ENCODE measurements around the gene CHTF18. TPM values are rescaled to one million over a fixed set of nuclear protein-coding genes. Genes with fewer than 3 reads are reported as not detected.

Gene CHTF18
- total RNA-seq, 1 experiment from 2014 or later, result 30.9 TPM

DNA sequence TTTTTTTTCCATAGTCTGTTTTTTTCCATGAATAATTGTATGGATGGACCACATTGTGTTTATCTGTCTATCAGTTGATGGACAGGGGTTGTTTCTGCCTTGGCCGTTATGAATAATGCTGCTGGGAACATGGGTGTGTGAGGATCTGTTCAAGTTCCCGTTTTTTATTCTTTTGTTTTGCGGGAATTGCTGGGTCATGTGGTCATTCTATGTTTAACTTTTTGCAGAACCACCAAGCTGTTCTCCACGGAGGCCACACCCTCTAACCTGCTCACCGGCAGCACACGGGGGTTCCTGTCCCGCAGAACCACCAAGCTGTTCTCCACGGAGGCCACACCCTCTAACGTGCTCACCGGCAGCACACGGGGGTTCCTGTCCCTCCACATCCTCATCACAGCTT lies 33.8 kb upstream of the CHTF18 start:
- Mint-ChIP-seq H3K27me3 (ENCODE audit: insufficient read depth, unreplicated experiment) (no peaks in the 10 kb centered on the region), H3K27ac (ENCODE audit: low read depth, unreplicated experiment) (no peak overlapping the region), H3K9me3 (ENCODE audit: unreplicated experiment) (no peaks in the 10 kb centered on the region), H3K4me3 (ENCODE audit: unreplicated experiment) (no peak overlapping the region), H3K4me1 (ENCODE audit: insufficient read depth, unreplicated experiment) (no peaks in the 10 kb centered on the region), H3K36me3 (ENCODE audit: insufficient read depth, unreplicated experiment) (no peaks in the 10 kb centered on the region)
- intact Hi-C loops (cut with micrococcal nuclease), result no loop called here
- CTCF ChIA-PET, result interaction anchor here (0.6 kb wide), 3 partner anchors 8 to 30 kb away, joined by 3 to 4 read pairs (median 3); no protein-coding TSS in a partner anchor
- no peak for DNase-seq (ENCODE audit: unreplicated experiment)
- POLR2A ChIA-PET, result interaction anchor here (1.7 kb wide), 1 partner anchor 14 kb away, joined by 6 read pairs; the partner anchor contains the start of gene CIAO3
- no peak for TF ChIP-seq CTCF (IDR thresholded peaks at IDR 0.05; ENCODE audit: unreplicated experiment)
- BruUV-seq (replicated peaks), result no TSS peak

GRCh38 chr16:756428-756827 lies 32.0 kb upstream of the CHTF18 start:
- intact Hi-C loops (cut with micrococcal nuclease), result no loop called here
- DNase-seq (ENCODE audit: unreplicated experiment), result no peak
- ChIA-PET POLR2A (interaction anchor here (1.0 to 1.7 kb wide), 2 partner anchors 16 to 27 kb away, joined by 4 to 5 read pairs; partner anchors contain the start of gene CIAO3), CTCF (interaction anchor here (0.7 to 2.5 kb wide), 7 partner anchors 10 to 301 kb away, joined by 3 to 13 read pairs (median 3); partner anchors contain the start of gene CIAO3)
- BruUV-seq (replicated peaks), result no TSS peak
- Mint-ChIP-seq H3K27me3 (ENCODE audit: insufficient read depth, unreplicated experiment) (no peaks in the 10 kb centered on the region), H3K4me1 (ENCODE audit: insufficient read depth, unreplicated experiment) (peaks cover 7% of the 10 kb centered on the region), H3K4me3 (ENCODE audit: unreplicated experiment) (no peak overlapping the region), H3K27ac (ENCODE audit: low read depth, unreplicated experiment) (no peak overlapping the region), H3K9me3 (ENCODE audit: unreplicated experiment) (no peaks in the 10 kb centered on the region), H3K36me3 (ENCODE audit: insufficient read depth, unreplicated experiment) (no peaks in the 10 kb centered on the region)
- no peak for TF ChIP-seq CTCF (IDR thresholded peaks at IDR 0.05; ENCODE audit: unreplicated experiment)

- no peaks in the 10 kb centered on the region for H3K27me3 Mint-ChIP-seq (ENCODE audit: insufficient read depth, unreplicated experiment)
- no peak for DNase-seq (ENCODE audit: unreplicated experiment)
- H3K9me3 Mint-ChIP-seq (ENCODE audit: unreplicated experiment), result no peaks in the 10 kb centered on the region
- ChIA-PET POLR2A (interaction anchor here (1.1 to 3.9 kb wide), 6 partner anchors 10 to 52 kb away, joined by 3 to 26 read pairs (median 9); partner anchors contain the start of genes ANTKMT, CHTF18 and RPUSD1), CTCF (interaction anchor here (0.6 to 2.9 kb wide), 5 partner anchors 14 to 298 kb away, joined by 3 to 11 read pairs (median 7); partner anchors contain the start of gene CIAO3)
- H3K27ac Mint-ChIP-seq (ENCODE audit: low read depth, unreplicated experiment), result peak overlapping the region; percentile 61
- BruUV-seq (replicated peaks), result no TSS peak
- no peak for TF ChIP-seq CTCF (IDR thresholded peaks at IDR 0.05; ENCODE audit: unreplicated experiment)
- H3K4me1 Mint-ChIP-seq (ENCODE audit: insufficient read depth, unreplicated experiment), result peaks cover 10% of the 10 kb centered on the region
- intact Hi-C loops (cut with micrococcal nuclease), result no loop called here
- no peaks in the 10 kb centered on the region for H3K36me3 Mint-ChIP-seq (ENCODE audit: insufficient read depth, unreplicated experiment)
- H3K4me3 Mint-ChIP-seq (ENCODE audit: unreplicated experiment), result no peak overlapping the region
Observed at GRCh38 chr16:759110-759910, 29.1 kb upstream of the CHTF18 start.

- ChIA-PET CTCF (interaction anchor here (0.6 to 2.9 kb wide), 5 partner anchors 14 to 298 kb away, joined by 3 to 11 read pairs (median 7); partner anchors contain the start of gene CIAO3), POLR2A (interaction anchor here (1.1 to 3.9 kb wide), 10 partner anchors 10 to 123 kb away, joined by 3 to 26 read pairs (median 9); partner anchors contain the start of genes ANTKMT, CHTF18, CIAO3 and METTL26)
- intact Hi-C loops (cut with micrococcal nuclease), result no loop called here
- no peaks in the 10 kb centered on the region for H3K9me3 Mint-ChIP-seq (ENCODE audit: unreplicated experiment)
- DNase-seq (ENCODE audit: unreplicated experiment), result no peak
- no peaks in the 10 kb centered on the region for H3K27me3 Mint-ChIP-seq (ENCODE audit: insufficient read depth, unreplicated experiment)
- no peak for TF ChIP-seq CTCF (IDR thresholded peaks at IDR 0.05; ENCODE audit: unreplicated experiment)
- H3K4me3 Mint-ChIP-seq (ENCODE audit: unreplicated experiment), result peak overlapping the region; percentile 60
- H3K27ac Mint-ChIP-seq (ENCODE audit: low read depth, unreplicated experiment), result peak overlapping the region; percentile 61
- peaks cover 10% of the 10 kb centered on the region for H3K4me1 Mint-ChIP-seq (ENCODE audit: insufficient read depth, unreplicated experiment)
- no TSS peak for BruUV-seq (replicated peaks)
- no peaks in the 10 kb centered on the region for H3K36me3 Mint-ChIP-seq (ENCODE audit: insufficient read depth, unreplicated experiment)
Observed at GRCh38 chr16:760065-760464, 28.4 kb upstream of the CHTF18 start.
